Measurements from ENCODE around the gene CASZ1.

DNA sequence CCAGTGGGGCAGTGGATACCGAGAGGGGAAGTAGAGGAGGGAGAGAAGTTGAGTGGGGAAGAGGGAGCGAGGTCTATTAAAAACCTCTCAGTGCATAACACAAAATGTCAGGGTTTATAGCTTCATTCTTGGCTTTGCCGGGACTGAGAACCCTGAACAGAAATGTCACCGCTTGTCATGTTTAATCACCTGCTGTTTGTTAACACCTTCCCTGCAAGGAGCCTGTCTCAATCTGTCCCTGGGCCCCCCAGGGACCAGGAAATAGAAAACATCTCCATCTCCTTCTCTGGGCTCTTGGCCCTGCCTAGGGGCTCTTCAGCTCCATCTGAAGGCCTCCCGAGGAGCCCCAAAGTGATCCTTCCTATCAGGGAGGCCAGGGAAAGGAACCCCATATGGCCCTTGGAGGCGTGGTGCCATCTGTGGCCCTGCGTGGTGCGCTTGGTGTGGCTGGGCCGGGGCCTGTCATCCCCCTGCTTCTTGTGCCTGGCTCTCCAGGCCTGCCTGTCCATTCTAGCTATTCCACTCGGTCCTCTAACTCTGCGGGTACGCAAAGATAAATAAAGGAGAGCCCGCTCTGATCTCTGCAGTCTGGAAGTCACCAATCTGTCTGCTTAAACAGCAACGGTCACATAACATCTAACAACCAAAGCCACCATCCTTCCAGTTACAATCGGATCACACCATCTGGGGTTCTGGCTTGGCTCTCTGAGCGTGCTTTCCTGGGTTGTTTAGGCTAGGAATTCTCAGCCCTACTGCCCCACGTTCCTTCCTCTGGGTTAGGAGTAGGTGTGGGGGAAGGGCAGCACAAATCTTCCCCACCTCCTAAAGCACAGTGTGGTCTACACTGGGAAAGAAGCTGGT lies 113.8 kb downstream of the CASZ1 start:
- TF ChIP-seq, protein P1, sequence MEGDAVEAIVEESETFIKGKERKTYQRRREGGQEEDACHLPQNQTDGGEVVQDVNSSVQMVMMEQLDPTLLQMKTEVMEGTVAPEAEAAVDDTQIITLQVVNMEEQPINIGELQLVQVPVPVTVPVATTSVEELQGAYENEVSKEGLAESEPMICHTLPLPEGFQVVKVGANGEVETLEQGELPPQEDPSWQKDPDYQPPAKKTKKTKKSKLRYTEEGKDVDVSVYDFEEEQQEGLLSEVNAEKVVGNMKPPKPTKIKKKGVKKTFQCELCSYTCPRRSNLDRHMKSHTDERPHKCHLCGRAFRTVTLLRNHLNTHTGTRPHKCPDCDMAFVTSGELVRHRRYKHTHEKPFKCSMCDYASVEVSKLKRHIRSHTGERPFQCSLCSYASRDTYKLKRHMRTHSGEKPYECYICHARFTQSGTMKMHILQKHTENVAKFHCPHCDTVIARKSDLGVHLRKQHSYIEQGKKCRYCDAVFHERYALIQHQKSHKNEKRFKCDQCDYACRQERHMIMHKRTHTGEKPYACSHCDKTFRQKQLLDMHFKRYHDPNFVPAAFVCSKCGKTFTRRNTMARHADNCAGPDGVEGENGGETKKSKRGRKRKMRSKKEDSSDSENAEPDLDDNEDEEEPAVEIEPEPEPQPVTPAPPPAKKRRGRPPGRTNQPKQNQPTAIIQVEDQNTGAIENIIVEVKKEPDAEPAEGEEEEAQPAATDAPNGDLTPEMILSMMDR (IDR thresholded peaks at IDR 0.05): no peak
- TF ChIP-seq EZH2 (IDR thresholded peaks at IDR 0.05): no peak
- no peak for TF ChIP-seq EZH2phosphoT487 (IDR thresholded peaks at IDR 0.05)

Data from neural progenitor cell (in vitro differentiated cells).